NCI-H345 treated with DMSO at 0.1 percent for 48 hours (cell line): ENCODE data around the gene KIAA0319L.

Experiments
- DNase-seq: peaks from one replicate; lab custom pipeline; 2025; ENCODE audit not compliant: unreplicated experiment; lab: John Stamatoyannopoulos, UW

KIAA0319L gene

DNA sequence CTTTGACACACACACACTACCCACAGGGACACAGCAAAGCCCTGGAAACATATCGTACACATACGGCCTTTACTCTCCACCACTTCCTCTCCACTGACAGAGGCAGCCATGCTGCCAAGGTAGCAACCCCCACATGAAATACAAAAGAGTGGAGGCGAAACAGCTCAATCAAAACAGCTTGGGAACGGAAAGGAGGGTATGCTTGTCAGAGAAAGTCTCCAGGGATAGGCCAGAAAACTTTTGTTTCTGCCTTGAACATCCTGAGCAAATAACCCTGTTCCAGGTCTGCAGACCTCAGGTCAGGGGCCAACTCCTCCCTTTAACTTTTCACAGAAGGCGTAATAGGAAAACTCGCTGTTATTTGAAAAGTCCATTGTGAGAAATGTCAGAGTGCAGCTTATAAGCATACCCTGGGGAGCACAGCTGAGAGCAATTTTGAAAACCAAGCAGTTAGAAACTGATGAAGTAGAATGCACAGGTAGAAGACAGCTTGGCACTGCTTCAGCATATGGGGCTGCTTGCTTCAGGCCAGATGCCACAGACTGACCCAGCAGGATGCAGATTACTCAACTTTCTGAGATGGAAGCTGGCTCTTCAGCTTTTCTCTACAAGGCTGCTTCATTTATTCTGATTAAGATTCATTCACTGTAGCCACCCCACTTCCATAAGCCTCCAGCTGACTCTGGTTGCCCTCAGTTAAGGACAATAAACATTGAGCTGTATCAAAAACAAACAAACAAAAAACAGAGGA lies 18.0 kb downstream of the KIAA0319L start:
- DNase-seq: no peak

DNA sequence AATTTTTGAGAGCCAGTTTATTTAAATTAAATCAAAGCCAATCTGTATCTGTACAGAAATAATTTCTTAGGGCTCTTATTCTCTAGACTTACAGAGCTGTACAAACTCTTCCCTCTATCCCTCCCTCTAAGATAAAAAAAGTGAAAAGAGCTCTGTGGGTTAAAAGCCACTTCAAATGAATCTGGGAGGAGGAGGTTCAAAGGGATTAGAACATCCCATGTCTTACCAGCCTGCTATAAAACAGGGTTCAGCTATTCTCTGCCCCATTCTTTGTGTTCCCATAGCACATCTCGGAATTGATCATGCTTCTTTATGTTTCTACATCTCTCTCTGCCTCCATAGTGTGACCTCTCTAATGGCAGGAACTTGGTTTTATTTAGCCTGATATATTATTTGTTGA lies 19.4 kb downstream of the KIAA0319L start:
- DNase-seq: no peak

DNA sequence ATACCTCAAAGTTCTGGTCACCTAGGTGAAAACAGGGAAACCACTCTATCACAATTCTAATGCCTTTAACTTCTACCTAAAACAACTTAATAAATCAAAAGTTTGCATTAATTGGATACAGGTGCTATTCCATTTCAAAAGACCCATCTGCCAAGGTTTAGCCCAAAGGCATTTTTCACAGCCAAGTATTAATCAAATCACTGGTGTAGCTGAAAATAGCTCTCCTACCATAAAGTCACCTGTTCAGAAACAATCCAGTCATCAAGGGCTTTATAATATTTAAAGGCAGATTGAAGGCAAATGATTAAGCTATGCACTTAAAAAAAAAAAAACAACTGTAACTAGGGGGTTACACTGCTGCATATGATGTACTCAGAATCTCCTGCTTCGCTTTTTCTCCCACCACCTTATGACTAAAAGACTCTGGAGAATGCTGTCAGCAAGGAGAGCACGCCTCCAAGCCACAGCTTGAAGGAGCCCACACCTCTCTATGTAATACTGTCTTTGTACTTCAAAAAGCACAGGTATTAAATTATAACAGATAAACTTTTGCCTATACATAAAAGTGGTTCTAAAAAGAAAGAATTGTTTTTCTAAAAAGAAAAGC lies 20.5 kb downstream of the KIAA0319L start:
- DNase-seq: no peak

DNA sequence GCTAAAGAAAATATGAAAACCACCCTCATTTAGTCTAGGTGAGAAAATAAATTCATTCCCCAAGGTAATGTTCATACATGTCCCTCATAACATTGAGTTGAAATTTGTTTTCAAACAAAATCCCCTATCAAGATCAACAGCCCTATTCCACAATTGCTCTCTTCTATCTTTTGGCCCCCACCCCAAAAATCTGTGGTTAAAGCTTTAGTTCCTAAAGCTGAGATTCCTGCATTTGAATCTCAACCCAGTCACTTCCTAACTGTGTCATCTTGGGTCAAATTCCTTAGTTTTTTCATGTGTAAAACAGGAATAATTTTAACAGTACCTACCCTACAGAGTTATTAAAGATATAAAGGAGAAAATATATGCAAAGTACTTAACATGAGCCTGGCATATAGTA lies 22.0 kb downstream of the KIAA0319L start:
- no peak for DNase-seq

DNA sequence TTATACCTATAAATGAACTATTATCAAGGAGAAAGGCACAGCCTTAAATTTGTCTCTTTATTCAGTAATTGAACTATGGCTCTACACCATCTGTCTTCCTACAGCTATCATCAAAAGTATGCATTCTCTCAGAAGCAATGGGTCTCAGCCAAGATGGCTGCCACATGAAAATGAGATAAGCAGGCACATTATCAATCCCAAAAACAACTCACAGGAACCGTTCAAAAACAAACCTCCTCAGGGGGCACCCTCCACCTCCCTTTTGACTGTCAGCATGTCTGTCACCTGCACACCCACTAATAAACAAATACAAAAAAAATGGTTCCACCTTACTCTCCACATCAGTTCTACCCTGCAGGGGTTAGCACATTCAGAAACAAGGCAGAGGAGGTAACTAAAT lies 23.6 kb downstream of the KIAA0319L start:
- no peak for DNase-seq

DNA sequence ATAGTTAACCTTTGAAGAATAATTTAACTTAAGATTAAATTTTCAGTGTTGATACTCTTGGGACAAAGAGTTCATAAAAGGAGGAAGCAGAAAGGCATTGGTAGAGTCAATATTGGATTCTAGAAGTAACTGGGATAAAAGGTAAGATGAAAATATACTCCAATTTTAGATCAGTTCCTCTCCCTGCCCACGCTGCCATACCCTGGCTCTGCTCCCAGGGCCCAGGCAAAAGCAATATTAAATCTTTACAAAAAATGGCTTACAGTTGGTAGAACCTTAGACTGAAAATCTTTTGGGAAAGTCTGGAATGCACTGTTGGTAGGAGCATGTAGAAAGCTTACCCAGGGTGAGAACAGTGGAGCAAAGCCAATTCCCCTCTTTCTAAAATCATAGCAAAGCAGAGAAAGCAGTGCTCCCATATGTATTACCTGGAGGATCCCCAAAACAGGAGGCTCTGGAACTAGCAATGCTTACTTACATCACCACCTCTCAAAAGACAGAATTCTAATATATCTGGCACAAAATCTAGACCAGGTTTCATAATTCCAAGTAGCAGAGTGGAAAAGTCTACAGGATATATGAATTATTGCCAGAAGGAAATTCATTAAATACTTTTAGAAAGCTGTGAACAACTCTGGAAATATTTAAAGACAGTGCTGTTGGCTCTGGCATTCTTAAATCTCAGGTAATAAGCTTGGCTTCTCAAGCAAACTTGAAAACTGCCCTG lies 24.5 kb downstream of the KIAA0319L start:
- no peak for DNase-seq

DNA sequence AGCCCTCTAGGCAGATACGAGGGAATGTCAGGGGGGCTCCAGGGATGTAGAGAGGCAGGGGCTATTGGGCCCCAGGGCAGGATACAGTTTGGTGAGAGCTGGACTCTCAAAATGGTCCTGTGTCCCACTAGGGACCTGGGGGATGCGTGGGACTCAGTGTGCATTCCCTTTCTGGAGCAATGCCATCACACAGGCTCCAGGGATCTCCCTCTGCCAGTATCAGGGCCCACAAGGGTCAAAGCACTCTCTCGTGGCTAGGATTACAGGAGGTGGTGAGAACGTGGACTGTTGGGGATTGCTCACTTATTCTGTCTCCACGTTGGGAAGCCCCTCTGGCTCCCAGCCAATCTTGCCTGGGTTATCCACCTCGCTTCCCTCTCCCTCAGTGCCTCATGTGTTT lies 25.8 kb downstream of the KIAA0319L start:
- DNase-seq: no peak

DNA sequence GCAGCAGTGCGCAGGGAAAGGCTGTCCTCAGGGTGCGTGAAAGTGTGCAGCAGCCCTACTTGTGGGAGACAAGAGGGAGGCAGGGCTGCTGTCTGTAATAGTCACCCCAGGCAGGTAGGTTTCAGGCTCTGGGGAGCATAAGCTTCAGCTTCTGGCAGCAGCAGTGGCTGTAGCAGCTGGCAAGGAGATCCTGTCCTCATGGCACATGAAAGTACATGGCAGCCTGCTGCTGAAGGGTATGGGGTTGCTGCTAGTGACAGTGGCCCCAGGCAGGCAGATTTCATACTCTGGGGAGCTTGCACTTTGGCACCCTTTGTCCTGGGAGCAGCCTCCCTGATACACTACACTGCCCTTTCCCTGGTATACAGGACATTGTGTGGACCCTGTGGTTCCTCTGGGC lies 26.3 kb downstream of the KIAA0319L start:
- no peak for DNase-seq

DNA sequence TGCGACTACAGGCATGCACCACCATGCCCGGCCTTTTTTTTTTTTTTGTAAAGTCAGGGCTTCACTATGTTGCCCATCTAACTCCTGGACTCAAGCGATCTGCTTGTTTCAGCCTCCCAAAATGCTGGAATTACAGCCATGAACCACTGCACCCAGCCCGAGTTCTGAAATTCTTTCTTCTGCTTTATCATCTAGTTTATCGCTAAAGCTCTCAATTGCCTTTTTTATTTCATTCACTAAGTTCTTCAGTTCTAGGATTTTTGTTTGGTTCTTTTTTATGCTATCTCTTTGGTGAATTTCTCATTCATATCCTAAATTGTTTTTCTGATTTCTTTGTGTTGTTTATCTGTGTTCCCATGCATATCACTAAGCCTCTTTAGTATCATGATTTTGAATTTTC lies 27.0 kb downstream of the KIAA0319L start:
- no peak for DNase-seq

DNA sequence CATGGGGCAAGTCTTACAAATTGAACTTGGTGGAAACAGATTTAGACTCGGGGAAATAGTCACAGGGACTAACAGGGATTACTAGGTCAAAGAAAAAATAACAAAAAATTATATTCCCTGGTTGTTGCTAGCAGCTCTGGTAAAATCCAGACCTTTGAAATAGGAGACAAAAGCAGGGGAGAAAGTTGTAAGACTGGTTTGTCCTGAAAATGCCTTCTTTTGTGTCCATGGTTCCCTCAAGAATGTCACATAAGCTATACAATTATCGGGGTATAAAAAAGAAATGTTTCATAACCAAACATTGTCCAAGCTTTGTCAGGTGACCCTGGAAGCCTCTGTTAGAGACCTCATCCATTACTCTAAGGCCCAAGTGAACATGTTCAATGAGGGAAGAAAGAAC lies 33.1 kb downstream of the KIAA0319L start:
- DNase-seq: no peak

DNA sequence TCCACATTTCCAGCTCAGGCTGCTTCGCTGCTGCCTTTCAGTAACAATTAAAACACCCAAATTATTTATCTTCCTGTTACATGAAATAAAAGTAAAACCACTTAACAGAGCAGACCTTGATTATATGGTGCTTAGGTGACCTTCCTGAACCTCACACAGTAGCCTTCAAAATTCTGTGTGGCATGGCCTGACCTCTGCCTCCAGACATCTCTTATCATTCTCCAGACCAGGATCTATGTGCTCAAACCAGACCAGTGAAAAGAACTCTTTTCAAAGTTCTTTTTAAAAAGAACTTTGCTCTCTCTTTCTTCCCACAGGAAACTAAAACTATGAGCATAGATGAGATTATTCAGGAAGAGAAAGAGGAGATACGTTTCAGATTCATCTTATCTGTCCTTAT lies 37.8 kb downstream of the KIAA0319L start:
- DNase-seq: no peak

DNA sequence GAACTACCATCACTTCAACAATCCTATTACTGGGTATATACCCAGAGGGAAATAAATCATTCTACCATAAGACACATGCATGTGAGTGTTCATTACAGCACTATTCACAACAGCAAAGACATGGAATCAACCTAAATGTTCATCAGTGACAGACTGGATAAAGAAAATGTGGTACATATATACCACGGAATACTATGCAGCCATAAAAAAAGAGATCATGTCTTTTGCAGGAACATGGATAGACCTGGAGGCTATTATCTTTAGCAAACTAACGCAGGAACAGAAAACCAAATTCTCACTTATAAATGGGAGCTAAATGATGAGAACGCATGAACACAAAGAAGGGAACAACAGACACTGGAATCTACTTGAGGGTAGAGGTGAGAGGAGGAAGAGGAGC lies 39.0 kb downstream of the KIAA0319L start:
- no peak for DNase-seq

DNA sequence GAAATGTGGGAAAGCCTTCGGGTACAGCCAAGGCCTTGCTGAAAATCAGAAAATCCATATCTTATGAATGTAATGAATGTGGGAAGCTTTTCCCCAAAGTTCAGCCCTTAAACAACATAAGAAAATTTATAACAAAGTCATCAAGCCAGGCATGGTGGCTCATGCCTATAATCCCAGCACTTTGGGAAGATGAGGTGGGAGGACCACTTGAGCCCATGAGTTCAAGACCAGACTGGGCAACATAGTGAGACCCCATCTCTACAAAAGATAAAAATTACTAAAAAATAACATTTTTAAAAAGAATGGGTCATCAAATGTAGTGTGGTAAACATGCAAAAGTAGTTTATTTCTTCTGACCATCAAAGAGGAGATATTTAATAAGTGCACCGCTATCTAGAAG lies 45.9 kb downstream of the KIAA0319L start:
- DNase-seq: no peak

DNA sequence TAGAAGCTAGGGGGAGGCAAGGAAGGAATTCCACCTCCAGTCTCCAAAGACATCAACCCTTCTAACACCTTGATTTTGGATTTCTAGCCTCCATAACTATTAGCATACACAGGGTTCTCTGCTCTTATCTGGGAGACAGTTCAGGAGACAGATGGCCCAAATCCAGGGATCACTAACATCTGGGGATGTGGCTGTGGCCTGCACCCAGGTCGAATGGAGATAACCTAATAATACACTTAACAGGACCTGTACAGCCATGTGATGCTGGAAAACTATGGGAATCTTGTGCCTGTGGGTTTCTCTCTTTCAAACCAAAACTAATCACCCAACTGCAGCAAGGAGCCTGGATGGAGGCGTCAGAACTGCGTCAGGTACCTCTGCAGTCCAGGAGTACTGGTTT lies 47.6 kb downstream of the KIAA0319L start:
- no peak for DNase-seq

DNA sequence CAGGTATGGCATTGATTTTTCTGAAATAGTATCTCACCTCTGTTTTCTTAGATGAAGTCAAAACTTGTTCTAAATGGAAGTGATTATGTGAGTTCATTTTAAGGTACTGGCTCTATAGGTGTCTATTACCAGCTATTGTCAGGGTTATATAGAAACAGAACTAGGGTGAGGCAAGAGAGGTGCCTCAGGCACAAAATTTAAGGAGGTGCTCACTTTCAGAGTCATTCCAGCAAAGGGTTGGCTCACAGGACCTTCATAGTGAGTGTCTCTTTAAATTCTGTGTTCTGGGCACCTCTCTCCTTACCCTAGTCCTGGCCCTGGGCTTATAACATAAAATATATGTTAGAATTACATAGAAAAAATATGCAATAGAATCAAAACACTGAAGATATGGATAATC lies 49.3 kb downstream of the KIAA0319L start:
- DNase-seq: no peak

DNA sequence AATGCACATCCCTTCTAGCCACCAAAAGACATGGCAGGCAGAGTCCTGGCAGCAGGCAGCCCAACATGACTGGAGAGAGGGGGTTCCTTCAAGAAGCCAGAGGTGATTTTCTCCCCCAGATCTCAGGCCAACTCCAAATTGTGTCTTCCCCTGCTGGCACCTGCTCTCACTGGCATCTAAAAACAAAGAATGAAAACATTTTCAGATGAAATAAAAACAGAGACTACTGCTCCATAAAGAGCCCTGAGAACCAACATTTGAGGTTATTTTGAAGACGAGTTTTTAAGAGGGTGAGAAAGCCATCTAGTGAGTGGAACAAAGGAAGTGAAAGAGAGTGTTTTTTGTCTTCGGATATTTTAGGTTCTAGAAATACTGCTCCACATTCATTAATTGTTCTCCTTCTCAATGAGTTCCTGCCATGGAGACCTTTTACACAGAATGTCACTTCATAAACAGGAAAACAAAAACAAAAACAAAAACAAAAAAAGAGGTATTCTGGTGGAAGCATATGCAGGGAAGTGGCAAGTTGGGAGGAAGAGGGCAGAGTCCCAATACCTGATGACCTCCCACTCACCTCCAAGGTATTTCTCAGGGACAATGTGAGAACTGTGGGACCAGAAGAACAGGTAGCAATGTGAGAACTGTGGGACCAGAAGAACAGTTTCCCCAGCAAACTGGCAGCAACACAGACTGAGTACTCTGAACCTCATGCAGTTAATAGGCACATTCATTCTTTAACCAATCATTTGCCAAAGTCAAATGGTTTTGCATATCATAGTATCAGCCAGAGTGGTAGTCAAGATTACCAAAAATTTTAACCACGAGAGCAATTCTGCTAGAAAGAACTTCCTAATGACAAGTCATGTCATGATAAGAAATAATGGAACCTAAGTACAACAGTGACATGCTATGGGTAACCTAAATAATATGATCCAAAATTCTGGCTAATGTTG lies 50.0 kb downstream of the KIAA0319L start:
- DNase-seq: no peak

DNA sequence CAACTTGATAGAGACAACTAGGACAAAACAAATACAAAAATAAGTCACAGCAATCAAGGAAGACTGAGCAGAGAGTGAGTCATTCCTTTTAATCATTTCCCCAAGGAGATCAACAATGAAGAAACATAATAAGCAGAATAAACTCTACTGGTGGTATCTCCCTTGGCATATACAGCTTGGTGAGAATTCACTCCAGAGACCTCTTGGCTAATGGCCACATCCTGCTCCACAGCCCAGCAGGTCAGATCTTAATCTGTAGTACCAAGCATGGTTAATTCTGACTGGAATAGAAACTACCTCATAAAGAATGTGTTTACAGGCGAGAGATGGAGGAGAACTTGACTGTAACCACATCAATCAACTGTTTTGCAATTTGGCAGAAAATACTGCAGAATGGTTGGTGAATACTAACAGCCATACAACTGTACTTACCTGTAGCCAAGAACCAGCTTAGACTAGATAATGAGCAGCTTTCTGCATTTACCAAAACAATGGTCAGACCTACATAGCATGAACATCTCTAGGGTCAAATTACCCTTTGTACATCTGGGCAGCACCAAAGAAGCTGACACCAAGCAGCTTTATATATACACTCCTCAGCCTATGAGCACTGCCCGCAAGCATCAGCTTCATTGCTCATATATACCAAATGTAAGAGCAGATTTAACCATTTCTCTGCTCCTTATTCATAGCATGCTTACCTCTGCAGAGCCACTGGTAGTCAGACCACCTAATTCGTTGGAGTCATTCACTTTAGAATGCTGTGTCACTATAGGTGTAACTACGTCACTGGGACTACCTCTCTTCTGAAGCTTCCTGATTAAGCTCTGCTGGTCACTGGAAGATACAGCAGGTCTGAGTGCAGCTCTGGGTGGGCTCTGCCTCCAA lies 51.0 kb downstream of the KIAA0319L start:
- DNase-seq: no peak

DNA sequence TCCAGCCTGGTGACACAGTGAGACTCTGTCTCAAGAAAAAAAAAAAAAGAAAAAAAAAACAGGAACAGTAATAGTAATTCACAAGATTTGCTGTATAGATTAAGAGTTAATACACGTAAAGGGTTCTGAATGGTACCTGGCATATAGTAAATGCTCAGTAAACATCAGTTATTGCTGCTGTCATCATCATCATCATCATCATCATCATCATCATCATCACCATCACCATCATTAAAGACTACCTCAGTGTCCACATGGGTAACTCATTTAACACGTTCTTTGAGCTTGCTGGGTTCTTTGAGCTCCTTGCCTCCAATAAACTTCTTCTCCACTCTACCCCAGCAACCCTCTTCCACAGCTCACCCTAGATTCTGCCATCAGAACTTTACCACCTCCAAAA lies 55.0 kb downstream of the KIAA0319L start:
- DNase-seq: no peak

DNA sequence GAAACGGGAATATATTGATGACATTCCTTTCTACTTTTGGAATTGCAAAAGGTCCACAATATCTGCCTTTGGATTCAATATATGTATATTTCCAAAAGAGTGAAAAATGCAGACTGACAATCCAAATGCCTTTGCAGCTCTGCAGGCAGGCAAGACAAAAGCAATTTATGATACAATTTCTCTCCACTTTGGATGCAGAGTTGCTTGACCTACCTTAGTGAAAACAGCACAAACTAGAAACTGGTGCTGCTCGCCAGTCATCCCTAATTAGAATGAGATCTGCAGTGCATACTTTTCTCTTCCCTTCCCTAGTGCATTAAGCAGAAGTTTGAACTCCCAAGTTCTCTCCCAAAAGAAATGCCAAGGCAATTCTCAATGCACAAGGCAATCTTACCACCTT lies 56.8 kb downstream of the KIAA0319L start:
- DNase-seq: no peak

DNA sequence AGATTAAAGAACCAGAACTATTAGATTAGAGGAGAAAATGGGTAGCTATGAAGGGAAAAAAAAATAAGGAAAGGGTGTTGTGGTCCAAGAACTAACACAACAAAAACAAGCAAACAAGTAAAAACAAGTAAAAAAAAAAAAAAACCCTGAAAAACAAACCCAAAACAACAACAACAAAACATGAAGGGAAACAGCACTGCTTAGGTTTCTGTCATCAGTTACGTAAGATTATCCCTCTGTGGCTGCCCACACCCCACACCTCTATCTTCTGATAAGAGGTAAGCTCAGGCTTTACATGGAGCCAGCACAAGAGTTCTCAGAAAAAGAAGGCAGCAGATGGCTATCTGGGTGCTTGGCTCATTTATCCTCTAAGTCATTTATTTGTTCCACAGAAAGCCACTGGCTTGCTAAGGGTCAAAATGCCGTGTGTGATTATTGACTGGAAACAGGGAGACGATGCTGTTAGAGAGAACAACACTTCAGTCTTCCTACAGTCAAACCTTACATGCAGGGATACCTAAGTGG lies 57.5 kb downstream of the KIAA0319L start:
- no peak for DNase-seq
